ENCODE measurements around the gene ZNF205.

ZNF205 gene

DNA sequence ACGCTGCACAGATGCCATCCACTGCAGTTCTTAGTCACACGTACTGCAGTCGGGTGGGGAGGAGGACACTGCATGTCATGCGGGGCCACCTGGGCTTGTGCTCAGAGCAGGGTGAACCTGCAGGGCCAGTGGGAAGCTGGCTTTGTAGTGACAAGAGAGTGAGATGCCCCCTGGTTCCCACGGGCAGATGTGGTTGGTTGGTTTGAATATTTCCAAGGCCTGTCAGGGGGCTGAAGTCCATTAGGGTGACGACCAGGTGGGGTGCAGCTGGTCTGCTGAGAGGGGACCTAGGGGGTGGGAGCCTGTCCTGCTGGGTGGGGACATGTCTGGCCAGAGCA lies 36.8 kb downstream of the ZNF205 start:
- H3K27ac ChIP-seq, result peak overlapping the region; percentile 88
- TF ChIP-seq ZFX (IDR thresholded peaks at IDR 0.05; ENCODE audit: borderline replicate concordance), result no peak
- TF ChIP-seq, protein P1, sequence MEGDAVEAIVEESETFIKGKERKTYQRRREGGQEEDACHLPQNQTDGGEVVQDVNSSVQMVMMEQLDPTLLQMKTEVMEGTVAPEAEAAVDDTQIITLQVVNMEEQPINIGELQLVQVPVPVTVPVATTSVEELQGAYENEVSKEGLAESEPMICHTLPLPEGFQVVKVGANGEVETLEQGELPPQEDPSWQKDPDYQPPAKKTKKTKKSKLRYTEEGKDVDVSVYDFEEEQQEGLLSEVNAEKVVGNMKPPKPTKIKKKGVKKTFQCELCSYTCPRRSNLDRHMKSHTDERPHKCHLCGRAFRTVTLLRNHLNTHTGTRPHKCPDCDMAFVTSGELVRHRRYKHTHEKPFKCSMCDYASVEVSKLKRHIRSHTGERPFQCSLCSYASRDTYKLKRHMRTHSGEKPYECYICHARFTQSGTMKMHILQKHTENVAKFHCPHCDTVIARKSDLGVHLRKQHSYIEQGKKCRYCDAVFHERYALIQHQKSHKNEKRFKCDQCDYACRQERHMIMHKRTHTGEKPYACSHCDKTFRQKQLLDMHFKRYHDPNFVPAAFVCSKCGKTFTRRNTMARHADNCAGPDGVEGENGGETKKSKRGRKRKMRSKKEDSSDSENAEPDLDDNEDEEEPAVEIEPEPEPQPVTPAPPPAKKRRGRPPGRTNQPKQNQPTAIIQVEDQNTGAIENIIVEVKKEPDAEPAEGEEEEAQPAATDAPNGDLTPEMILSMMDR (IDR thresholded peaks at IDR 0.05), result no peak

DNA sequence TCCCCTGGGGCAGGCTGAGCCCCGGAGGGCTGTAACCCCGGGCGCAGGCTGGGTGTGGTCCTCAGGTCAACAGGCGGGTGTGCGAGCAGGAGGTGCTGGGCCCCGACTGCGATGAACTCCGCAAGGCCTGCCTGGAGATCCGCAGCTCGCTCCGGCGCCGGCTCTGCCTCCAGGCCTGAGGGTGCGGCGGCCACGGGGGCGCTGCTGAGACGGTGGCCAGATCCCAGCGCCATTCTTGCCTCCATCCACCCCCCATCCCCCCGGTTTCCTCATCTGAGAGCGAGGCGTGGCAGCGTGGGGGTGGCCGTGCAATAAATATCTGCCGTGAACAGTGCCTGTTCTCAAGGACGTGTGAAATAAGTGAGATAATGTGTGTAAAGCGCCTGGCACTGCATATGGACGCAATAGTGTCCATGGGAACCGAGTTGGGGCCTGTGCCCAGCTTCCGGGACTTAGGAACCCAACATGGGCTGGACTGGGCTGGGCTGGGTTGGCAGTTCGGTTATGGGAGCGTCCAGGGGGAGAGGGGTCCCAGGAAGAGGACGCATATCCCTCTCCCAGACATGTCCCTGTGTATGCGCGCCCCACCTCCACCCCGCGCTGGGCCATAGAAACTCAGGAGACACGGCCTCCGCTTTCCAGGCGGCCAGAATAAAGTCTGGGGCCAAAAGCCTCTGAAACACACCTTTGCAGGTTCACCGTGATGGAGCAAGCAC lies 37.4 kb downstream of the ZNF205 start:
- H3K27ac ChIP-seq, result peak overlapping the region; percentile 88
- TF ChIP-seq ZFX (IDR thresholded peaks at IDR 0.05; ENCODE audit: borderline replicate concordance), result no peak
- TF ChIP-seq, protein P1 (IDR thresholded peaks at IDR 0.05), result peak; percentile 76

DNA sequence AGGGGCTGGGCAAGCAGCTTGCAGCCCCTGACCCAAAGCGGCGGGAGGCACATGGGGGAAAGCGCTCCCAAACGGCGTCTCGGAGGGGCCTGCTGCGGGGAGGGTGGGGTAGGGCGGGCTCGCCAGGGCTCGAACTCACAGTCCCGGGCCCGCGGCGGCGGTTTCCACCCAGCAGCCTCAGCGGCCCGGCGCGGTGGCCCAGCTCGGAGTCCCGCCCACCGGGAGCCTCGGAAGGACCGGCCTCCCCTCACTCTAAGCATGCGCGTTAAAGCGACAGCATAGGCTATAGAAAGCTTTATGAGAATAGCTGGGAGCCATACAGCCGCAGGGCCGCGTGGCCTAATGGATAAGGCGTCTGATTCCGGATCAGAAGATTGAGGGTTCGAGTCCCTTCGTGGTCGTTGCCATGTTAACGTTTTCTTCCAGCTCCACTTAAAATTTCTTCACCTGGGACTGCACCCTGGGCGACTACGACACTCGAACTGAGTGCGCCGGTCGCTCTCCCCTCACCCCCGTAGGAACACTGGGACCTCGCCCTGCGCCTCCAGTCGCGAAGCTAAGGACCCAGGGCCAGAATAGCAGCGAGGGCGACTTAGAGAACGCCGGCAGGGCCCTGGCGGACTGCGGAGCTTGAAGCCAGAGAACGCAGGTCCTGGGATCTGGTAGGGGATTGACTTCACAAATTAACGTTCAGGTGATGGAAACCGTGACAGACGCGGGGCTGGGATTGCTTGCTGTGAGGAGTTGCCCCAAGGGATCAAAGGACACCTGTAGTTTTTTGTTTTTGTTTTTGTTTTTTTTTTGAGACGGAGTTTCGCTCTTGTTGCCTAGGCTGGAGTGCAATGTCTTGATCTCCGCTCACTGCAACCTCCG lies 38.2 kb downstream of the ZNF205 start:
- TF ChIP-seq, protein P1 (IDR thresholded peaks at IDR 0.05), result no peak
- TF ChIP-seq ZFX (IDR thresholded peaks at IDR 0.05; ENCODE audit: borderline replicate concordance), result no peak
- peak overlapping the region; percentile 88 for H3K27ac ChIP-seq

DNA sequence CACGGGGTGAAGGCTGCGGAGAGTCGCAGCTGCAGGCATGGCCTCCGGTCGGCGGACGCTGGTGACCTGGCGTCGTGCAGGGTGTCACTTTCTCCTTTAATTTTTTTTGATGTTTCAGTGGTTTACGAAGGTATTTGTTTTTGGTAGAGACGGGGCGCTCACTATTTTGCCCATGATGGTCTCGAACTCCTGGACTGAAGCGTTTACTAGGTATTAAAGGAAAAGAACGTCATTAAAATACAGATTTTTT lies 39.6 kb downstream of the ZNF205 start:
- TF ChIP-seq ZFX (IDR thresholded peaks at IDR 0.05; ENCODE audit: borderline replicate concordance), result no peak
- TF ChIP-seq, protein P1 (IDR thresholded peaks at IDR 0.05), result no peak
- peak overlapping the region; percentile 88 for H3K27ac ChIP-seq

DNA sequence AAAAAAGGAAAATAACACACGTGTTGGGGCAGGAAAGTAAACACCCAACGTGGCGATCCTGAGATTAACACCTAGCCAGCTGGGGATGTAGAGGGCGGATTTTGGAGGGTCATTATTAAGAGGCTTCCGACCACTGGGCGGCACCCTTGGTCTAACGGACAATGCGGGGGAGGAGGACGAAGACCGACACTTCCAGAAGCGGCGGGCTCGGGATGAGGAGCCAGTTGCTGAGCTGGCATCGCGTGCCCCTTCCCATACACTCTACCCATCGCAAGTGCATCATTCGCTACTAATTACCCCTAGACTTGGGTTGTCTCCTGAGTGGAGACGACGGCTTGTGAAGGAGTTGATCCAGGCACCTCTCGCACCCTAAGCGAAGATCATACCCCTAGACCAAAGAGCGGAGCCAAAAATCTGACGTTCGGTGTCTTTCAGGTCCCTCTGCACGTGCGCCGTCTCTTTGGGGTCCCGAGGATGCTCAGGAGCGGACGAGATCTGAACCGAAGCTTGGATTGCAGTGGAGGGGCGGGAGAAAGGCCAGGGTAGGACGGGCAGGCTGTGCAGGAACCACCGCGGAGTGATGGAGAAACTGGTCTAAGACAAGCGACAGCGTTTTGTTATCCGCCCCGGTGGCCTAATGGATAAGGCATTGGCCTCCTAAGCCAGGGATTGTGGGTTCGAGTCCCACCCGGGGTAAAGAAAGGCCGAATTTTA lies 40.0 kb downstream of the ZNF205 start:
- TF ChIP-seq, protein P1 (IDR thresholded peaks at IDR 0.05), result peak; percentile 78
- no peak for TF ChIP-seq ZFX (IDR thresholded peaks at IDR 0.05; ENCODE audit: borderline replicate concordance)
- H3K27ac ChIP-seq, result peak overlapping the region; percentile 88

DNA sequence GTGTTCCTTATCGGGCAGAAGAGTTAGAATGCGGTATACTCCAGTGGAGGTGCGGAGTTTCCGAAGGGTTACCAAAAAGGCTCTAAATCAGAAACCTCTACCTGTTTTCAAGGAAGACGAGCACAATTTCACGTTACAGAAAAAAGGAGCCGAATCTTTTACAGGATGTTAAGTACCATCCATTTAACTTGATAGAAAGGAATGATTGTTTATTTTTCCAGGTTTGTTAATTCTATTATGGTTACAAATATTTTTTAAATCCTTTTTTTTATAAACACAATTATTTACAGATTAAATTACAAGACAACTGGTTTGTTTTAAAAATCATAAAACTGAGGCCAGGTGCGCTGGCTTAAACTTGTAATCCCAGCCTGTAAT lies 40.6 kb downstream of the ZNF205 start:
- peak overlapping the region; percentile 88 for H3K27ac ChIP-seq
- no peak for TF ChIP-seq ZFX (IDR thresholded peaks at IDR 0.05; ENCODE audit: borderline replicate concordance)
- TF ChIP-seq, protein P1 (IDR thresholded peaks at IDR 0.05), result no peak

Measured in 22Rv1 (cell line).